GM19324 (cell line): ENCODE results near the gene CHST11.
"Not testable (repeated sequence)": the region's sequence is repeated elsewhere in the genome, so short reads cannot be mapped to it uniquely, and the experiment has no call there.

Experiments used
- ATAC-seq: cut with Tn5 transposase; IDR thresholded peaks from one replicate; pipeline ENCODE4 v1.9.1; 2021; ENCODE audit warnings: mild to moderate bottlenecking, moderate library complexity; ENCODE audit not compliant: unreplicated experiment, low FRiP score

CHST11 gene

DNA sequence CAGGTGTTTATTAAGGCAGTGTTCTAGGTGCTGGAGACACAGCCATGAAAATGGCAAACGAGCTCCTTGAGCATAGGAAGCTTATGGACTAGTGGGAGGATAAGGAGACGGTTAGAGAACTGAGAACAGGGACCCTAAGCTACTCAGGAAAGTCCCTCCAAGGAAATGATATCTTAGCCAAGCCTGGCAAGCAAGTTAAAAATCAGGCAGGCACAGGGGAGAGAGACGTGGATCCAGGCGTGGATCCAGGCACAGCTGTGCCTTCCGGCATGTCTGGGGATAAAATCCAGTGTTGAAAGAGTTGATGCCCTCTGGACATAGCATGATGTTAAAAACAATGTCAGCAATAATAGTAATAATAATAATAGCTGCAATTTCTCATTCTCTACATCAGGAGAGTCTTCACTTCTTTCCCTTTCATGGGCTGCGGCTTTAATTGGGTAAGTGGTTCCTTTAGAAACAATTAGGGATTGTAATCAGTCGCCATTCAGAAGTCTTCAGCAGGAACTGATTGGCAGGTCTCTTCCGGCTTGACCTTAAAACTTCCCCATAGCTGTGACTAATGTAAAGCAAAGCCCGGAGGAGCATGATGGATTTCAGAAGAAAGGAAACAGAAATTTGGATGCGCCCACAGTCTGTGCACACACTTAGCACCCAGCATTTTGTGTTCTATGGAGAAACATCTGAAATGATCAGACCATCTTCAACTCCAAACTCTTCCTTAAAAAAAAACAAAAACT is 271.1 kb downstream of the CHST11 start:
- no peak for ATAC-seq

DNA sequence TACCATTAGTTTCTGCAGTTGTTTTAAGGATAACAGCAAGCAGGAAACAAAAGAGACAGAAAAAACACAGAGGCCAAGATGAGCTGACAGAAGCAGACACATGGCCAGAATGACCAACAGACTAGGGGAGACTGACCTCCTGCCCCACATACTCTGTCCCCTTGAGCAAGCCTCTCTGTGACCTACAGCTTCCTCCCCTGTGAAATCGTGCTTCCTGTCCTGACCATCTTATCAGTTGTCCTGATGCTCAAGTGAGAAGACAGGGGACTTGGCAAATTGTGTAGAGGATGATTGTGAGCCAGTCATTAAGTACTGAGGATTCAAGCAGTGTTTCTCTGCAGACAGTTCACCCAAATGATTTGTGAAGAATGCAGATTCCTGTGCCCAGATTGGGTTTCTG is 272.3 kb downstream of the CHST11 start:
- no peak for ATAC-seq

DNA sequence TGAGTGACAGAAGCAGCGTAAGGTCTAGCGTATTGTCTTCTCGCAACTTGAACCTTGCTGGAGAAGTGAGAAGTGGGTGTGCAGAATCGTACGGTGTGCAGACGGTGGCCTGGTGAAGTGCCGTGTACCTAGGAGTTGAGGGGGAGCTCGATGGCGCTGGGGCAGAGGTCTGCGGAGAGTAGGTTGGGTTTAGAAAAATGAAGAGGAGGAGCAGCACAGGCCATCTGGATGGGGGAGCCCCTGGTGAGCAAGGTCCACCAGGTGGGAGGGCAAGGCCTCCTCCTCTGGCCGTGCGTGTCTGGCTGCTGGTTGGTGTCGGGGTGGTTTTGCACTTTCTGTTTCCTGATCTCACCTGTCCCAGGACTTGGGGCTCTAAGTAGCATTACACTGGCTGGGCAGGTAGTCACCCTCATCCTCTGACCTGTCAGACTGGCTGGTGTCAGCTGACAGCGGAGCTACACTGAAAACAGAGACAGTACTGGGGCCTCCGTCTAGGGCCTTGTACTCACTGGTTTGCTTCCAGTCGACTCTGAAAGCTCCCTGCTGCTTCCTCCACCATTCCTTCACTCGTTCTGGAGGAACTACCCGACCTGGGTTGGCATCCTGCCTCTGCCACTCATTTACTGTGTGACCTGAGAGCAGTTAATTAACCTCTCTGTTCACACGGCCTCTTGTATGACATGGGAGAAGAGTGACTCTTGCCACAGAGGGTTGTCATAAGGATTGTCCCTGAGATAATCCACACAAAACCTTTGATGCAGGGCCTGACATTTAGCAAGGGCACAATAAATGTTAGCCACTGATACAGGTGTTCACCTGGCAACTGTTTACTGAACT is 273.1 kb downstream of the CHST11 start:
- ATAC-seq = no peak

DNA sequence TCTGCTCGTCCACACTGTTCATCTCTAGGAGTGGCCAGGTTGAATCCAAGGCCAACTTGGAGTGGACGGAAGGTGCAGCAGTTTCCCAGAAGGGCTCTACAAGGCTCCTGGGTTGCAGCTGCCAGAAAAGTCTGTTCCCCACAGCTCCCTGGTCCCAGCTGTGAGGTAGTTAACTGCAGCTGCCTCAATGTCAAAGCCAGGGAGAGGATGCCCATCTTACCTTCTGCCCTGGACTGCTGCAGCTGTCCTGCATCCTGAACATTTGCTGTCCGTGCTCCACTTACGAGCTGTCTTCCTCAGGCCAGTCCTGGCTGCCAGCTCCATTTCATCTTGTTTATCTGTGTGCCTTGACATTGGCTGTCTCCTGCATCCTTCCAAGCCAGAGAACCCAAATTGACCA is 274.0 kb downstream of the CHST11 start:
- no peak for ATAC-seq

DNA sequence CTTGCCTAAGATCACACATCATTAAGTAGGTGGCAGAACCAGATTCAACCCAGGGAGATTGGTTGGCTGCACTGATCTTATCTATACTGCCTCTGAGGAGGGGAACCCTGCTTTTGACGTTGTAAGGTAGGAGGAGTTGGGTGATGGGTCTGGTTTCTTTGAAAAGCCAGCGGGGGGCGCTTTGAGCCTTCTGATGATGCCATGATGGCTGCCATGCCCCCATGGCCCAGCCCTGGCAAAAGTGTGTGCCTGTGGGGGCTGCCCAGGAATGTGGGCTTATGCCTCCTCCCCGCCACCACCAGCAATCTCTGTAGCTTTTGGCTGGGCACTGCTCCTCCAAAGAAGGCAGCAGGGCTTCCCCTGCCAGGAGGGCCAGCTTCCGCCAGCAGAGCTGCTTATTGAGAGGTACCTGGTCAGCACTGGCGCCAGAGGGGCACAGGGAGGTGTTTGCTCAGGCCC is 277.0 kb downstream of the CHST11 start:
- no peak for ATAC-seq

DNA sequence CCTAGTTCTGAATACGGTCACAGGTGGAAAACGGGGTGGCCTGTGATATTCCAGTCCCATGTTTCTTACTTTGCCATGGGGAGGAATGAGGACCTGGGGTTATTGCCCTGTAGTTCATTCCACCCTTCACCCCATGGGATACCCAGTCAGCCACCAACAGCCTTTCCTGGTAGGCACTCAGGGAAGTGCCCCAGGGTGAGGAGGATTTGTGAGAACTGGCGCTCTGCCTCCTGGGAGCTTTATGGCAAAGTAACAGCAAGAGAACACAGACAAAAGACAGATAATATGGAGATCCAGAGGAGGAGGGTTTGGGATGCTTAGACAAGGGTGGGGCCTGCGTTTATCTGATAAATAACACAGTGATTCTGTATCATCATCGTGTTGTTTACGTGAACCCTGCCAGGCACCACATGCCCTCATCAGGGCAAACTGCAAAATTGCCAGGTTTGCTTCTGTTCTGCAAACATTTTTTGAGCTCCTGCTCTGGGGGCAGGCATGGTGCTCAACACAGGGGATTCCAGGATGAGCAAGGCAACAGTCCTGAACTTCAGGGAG is 277.9 kb downstream of the CHST11 start:
- ATAC-seq = no peak

DNA sequence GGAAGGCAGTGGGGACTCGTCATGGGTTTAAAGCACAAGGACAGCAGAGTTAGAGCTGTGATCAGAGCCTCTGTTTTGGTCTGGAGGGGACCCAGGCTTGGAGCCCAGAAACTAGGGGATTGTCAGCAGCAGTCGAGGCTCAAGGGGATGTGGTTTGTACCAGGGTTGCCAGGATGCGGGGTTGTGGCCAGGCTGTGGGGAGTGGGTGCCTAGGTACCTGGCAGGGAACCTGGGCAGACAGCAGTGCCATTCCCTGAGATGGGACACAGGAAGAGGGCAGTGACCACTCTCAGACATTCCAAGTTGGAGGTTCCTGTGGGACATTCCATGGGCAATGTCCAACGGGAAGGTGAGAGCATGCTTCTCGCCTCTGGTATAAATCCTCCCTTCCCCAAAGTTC is 279.1 kb downstream of the CHST11 start:
- ATAC-seq = no peak

DNA sequence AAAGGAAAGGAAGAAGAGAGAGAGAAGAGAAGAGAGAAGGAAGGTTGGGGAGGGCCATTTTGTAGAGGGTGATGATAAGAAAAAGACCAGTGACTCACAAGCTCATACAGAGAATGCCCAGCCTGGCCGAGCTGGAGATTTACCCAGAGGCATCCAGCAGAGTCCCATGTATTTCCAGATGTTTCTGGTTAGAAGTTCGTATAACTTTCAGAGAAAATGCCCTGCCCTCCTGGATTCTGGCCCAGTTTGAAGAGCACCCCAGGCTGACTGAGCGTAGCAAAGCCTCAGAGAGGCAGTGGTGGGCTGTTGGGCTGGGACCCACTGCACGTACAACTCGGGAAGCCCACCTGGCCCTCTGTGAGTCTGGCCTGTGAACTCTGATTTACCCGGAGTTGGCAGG is 279.6 kb downstream of the CHST11 start:
- no peak for ATAC-seq

DNA sequence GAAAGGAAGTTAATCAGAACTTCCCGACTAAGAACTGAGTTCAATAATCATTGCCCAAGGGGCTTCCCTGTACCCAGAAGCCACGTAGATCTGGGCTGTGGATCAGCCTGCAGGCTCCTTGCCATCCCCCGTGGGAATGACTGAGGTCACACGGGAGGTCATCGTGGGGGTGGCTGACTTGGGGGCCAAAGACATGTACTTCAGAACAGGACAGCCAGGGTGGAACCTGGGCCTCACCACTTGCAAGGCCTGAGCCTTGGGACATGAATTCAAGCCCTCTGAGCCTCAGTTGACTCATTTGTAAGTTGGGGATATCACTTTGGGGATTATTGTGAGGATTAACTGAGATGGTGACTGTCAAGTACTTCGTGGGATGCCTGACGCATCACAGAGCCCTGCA is 280.4 kb downstream of the CHST11 start:
- ATAC-seq = no peak

DNA sequence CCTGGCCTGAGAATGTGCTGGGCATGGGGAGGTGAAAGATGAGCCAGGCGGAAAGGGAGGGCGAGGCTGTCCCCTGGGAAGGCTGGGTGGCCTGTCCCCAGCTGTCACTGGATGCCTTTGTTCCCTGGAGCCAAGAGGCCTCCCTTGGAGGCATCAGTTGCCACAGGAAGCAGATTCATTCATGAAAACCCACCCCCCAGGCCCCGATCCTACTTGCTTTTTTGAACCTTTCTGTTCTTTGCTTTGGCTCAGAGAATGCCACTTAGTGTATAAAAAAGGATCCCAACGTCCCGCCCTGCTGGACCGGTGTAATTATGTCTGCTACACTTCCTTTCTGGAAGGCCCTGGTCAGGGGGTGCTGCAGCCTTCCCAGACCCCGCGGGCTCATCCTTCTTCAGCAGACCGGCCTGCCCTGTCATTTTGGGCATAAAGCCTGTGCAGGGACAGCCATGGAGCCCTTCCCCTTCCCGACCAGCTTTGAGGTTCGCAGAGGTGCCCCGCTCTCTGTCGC is 281.1 kb downstream of the CHST11 start:
- ATAC-seq = no peak

DNA sequence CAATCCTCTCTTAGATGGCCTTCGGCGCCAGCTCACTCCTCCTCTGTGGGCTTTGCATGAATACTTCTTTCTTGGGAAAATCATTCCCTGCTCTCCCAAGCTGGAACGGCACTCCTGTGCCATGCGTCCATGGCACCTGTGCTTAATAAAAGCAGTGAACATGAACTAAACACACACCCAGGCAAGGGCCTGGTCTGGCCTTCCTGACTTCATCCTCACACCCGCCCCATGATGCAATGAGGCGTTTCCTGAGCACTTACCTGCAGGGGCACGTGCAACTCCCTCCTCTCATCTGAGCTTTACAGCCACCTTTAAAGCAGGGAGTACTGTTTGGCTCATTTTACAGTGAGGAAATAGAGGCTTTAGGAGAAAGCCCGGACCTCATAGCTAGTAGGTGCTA is 281.6 kb downstream of the CHST11 start:
- no peak for ATAC-seq

DNA sequence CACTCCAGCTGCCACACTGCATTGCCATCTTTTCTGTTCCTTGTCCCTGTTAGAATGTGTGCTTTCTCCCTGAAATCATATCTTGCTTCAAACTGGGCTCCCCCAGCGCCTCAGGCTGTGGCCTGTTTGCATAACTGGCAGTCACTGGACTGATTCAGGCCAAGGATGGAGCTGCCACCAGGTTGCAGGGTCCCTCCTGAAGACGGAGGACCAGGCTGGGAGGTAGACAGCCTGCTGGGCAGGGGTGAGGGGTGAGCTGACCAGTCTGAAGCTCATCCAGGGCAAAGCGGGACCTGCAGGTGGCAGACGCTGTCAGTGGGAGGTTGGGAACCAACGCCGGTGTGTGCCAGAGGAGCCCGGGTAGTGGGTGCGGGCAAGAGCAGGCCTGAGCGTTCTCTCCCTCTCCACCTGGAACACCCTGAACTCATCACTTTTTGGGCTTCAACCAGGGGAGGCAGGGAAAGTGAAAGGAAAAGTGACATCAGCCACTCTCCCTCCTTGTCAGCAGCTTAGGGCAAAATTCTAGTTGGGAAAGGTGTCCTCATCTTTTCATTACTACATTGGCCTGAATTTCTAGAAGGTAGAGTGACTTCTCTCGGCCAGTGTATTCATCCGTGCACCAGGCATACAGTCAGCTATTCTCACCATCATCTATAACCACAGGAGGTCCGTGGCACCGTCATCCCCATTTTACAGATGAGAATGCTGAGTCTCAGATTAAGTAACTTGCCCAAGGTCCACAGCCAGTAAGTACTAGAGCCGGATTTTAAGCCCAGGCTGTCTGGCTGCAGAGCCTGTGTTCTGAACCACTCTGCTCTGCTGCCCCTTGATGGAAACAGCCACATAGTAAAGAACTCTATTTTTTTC is 282.3 kb downstream of the CHST11 start:
- ATAC-seq = no peak

DNA sequence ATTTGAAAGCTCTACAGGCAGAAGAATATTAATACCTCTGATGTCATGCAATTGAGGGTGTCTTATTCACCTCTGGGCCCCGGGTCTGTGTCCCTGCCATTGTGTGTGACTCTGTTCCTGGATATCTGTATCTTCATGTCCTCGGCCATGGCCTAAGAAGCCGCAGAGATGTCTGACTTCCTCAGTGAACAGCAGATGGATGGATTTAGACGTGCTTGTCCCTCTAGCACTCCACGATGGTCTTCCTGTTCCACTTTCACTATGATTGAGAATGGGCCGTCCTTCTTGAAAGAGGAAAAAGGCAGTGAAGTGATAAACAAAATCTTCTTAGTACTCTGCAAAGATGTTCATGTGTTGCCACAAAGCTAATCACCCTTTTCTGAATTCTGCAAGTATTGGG is 283.9 kb downstream of the CHST11 start:
- peak; percentile 39 for ATAC-seq

DNA sequence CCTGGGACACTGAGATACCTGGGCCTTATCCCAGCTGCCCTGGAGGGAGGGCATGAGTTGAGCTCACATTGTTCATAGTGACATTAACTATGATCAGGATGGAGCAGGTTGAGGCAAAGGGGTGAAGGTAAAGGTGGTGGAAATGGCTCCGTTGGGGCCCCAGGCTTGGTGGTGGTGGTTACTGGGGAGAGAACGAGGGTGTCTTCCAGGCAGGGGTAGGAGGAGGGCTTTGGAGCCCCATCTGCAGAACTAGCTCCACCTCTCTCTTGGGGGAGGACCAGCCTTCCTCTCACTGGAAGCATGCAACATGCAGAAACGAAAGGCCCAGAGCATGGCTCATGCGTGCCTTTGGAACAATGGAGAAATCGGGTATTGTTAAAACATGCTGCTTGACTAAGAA is 284.3 kb downstream of the CHST11 start:
- peak; percentile 10 for ATAC-seq

DNA sequence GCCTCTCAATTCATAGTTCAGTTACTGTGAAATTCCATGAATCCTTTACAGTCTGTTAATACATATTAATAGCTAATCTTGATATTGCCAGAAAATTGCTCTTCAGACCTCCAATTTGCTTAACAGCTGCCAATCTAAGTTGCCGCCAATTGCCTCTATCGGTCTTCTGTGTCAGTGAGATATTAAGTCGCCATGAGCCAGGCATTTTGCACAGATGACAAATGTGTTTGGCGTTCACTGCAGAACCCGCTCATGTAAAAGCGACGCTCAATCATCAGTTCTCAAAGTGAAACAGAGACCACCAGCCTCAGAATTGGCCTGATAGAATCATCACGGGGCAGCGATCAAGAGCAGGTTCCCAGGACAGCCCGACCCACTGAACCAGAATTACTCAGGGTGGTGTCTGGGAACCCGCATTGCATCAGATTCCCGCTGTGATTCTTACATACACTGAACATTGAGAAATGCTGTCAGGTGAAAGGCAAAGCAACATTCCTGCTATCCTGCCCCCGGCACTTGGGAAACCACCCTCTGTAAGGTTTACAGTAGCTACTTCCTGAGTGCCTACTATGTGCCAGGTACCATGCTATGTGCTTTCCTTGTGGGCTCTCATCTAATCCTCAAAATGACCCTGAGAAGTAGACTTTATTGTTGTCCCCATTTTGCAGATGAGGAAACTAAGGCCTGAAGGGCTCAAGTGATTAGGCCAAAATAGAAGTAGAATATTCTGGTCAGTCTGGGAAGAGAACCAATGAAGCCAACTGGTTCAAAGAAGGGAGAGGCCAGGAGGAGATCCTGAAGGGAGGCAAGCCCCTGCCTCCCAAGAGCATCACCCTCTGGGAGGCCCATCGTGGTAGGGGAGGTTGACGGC is 285.0 kb downstream of the CHST11 start:
- ATAC-seq = no peak

DNA sequence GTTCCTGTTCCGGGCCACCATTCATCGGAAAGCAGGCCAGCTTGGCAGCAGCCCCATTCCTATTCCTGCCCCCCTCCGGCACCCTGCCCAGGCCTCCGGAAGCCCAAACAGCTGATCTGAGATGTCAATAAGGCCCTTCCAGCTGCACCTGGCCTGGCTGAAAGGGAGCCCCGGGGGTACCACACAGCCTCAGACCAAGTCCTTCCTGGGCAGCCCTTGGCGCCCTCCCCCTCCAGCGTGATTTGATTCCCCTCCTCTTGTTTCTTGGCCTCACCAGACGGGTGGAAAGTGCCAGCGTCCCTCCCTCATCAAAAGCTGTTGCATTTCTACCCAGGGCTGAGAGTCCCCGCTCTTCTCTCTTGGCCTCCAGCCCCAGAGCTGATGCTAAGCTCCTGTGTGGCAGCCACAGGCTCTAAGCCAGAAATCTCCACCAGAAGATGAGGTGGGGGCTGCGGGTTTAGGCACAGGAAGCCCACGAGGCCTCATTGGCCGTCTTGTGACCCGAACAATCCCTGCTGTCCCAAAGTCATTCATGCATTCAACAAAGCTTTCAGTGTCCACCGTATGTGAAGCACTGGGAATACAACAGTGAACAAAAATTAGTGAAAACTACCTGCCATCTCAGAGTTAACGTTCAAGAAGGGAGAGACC is 285.9 kb downstream of the CHST11 start:
- no peak for ATAC-seq

DNA sequence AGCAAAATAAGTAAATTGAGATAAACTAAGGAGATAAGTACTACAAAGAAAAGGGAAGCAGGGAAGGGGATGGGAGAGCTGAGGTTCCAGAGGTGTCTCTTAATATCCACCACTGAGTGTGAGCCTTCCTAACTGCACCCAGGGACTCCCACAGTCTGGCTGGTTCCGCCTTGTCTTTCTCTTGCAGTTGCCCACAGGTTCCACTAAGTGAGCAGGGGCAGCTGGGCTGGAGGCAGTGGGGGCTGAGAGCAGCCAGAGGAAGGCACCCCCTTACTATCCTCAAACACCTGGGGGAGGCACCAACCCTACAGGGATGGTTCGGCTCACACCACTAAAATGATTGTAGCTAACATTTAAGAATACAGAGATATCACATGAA is 286.4 kb downstream of the CHST11 start:
- ATAC-seq = no peak

DNA sequence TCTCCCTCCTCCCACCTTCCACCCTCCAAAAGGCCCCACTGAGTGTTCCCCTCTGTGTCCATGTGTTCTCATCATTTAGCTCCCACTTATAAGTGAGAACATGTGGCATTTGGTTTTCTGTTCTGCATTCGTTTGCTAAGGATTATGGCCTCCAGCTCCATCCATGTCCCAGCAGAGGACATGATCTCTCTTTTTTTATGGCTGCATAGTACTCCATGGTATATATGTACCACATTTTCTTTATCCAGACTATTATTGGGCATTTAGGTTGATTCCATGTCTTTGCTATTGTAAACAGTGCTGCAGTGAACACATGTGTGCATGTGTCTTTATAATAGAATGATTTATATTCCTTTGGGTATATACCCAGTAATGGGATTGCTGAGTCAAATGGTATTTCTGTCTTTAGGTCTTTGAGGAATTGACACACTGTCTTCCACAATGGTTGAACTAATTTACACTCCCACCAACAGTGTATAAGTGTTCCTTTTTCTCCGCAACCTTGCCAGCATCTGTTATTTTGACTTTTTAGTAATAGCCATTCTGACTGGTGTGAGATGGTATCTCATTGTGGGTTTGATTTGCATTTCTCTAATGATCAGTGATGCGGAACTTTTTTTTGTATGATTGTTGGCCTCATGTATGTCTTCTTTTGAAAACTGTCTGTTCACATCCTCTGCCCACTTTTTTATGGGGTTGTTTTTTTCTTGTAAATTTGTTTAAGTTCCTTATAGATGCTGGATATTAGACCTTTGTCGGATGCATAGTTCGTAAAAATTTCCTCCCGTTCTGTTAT is 287.2 kb downstream of the CHST11 start:
- ATAC-seq = not testable (repeated sequence)
